Retinal pigment epithelial cell (primary cell): ENCODE data around the gene PCSK4.
A peak's percentile ranks its signal among the peaks of the same experiment; 100 is the strongest.
"Not testable (repeated sequence)": the region's sequence is repeated elsewhere in the genome, so short reads cannot be mapped to it uniquely, and the experiment has no call there.

ENCODE experiments used
- DNase-seq: peaks from one replicate; pipeline ENCODE4 v3.0.0-alpha.2; 2010; ENCODE audit warnings: low read depth
- H3K4me3 ChIP-seq: 2 replicates; pipeline ENCODE4 v1.5.1; 2011; ENCODE audit warnings: mild to moderate bottlenecking, low read length, control low read depth, moderate library complexity
- TF ChIP-seq, protein P1 (sequence below): conservative IDR thresholded peaks from 2 replicates; pipeline ENCODE4 v1.5.1; 2011; ENCODE audit warnings: low read depth, low read length, control low read depth, inconsistent platforms

PCSK4 gene

DNA sequence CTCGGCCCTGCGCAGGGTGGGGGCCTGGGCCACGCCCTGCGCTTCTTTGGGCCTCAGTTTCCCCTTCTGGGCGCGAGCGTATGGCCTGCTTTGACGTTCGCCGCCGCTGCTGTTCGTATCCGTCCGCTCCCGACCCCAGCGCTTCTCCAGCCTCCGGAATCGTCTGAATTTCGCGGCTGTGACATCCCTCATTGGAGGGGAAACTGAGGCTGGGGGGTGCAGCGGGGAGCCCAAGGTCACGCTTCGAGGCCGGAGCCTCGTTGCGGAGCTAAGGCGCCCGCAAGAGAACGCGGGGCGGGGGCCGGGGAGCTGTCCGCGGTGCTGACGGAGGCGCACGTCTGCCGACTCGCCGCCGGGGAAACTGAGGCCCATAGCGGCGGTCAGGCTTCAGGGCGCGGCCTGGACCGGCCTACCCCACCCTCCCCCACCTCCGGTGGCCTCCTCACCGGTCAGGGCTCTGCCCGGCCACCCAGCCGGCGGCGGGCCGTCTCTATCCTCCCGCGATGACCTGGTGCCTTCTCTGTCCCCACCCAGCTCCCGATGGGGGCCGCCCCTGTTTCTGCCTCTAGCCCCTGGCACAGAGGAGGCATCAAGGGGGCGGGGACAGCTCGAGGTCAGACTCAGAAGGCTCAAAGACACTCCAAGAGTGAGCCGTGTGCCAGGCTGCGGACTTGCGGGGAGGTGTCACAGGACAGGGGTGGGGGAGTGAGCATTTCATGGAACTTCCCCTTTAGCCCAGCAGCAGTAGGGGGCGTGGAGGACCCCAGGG, 43.3 kb downstream of the PCSK4 start:
- TF ChIP-seq, protein P1, sequence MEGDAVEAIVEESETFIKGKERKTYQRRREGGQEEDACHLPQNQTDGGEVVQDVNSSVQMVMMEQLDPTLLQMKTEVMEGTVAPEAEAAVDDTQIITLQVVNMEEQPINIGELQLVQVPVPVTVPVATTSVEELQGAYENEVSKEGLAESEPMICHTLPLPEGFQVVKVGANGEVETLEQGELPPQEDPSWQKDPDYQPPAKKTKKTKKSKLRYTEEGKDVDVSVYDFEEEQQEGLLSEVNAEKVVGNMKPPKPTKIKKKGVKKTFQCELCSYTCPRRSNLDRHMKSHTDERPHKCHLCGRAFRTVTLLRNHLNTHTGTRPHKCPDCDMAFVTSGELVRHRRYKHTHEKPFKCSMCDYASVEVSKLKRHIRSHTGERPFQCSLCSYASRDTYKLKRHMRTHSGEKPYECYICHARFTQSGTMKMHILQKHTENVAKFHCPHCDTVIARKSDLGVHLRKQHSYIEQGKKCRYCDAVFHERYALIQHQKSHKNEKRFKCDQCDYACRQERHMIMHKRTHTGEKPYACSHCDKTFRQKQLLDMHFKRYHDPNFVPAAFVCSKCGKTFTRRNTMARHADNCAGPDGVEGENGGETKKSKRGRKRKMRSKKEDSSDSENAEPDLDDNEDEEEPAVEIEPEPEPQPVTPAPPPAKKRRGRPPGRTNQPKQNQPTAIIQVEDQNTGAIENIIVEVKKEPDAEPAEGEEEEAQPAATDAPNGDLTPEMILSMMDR: no peak
- DNase-seq: no peak
- H3K4me3 ChIP-seq: no peak overlapping the region

DNA sequence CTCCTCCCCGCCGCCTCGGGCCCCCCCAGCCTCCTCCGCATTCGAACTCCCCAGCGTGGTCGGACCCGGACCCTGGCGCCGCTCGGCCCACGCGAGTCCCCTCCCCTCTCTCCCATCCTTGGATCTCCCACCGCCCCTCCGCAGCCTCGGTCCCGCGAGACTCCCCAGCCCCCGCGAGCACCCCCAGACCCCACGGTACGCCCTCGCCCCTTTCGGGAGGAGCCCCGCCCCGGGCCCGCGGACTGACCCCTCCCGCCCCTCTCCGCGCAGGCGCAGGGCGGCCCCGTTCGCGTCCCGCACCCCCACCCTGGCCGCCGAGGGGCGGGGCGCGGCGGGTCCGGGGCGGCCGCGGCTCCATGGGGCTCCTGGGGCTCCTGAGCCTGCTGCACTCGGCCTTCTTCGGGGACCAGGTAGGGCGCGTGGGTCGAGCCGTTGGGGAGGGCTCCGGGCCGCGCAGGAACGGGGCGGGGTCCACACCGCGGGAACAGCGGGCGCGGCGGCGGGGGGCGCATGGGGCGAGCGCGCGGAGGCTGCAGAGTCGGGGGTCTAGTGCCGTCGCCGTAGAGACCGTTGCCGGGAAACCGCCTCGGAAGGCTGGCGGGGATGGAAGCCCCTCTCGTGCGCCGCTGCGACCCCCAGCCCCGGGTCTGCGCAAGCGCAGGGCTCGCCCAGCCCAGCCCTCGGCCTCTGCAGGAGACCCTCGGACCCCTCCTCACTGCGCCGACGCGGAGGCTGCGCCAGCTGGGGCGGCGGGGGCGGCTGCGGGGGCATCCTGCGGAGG, 44.0 kb downstream of the PCSK4 start:
- no peak for DNase-seq
- TF ChIP-seq, protein P1: no peak
- peak overlapping the region; percentile 24 for H3K4me3 ChIP-seq

DNA sequence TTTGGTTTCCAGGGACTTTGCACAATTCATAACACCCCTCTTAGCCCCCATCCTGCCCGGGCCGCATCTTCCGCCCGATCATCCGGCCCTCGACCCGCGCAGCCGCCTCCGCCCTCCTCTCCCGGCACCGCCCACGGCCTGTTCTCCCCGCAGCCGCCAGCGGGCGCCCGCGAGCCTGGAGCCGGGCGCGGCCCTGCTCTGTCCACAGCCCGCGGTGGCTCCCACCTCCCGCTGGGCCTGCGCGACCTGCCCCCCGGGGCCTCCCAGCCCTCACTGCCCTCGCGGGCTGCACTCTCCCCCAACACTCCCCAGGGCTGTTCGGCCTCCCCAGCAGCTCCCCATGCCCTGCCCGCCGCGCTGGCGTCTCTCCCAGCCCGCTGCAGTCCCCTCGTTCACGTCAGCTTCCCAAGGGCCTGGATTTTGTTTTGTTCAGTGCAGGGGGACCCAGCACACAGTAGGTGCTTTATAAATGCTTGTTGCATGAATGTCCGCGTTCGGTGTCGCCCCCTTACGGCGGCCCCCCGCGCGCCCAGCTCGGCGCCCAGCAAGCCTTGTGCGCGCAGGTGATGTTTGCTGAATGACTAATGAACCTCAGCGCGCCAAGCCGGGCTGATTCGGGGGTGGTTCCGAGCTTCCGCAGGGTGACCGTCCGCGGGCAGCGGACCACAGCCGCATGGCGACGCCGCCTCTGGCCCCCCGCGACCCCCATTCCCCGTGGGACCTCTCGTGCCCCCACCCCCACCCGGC, 44.8 kb downstream of the PCSK4 start:
- H3K4me3 ChIP-seq: peak overlapping the region; percentile 41
- no peak for DNase-seq

GRCh38 chr19:1441677-1442438, 48.3 kb downstream of the PCSK4 start:
- H3K4me3 ChIP-seq: no peak overlapping the region
- no peak for DNase-seq
- TF ChIP-seq, protein P1: no peak

More for the DNA sequence above, 44.8 kb downstream of the PCSK4 start:
- TF ChIP-seq, protein P1: peak; percentile 67

GRCh38 chr19:1441022-1441426, 49.1 kb downstream of the PCSK4 start:
- TF ChIP-seq, protein P1: no peak
- no peak overlapping the region for H3K4me3 ChIP-seq
- no peak for DNase-seq

- no peak overlapping the region for H3K4me3 ChIP-seq
- DNase-seq: no peak
- TF ChIP-seq, protein P1: no peak
These were observed 49.7 kb downstream of the PCSK4 start for GRCh38 chr19:1440418-1440801.

DNA sequence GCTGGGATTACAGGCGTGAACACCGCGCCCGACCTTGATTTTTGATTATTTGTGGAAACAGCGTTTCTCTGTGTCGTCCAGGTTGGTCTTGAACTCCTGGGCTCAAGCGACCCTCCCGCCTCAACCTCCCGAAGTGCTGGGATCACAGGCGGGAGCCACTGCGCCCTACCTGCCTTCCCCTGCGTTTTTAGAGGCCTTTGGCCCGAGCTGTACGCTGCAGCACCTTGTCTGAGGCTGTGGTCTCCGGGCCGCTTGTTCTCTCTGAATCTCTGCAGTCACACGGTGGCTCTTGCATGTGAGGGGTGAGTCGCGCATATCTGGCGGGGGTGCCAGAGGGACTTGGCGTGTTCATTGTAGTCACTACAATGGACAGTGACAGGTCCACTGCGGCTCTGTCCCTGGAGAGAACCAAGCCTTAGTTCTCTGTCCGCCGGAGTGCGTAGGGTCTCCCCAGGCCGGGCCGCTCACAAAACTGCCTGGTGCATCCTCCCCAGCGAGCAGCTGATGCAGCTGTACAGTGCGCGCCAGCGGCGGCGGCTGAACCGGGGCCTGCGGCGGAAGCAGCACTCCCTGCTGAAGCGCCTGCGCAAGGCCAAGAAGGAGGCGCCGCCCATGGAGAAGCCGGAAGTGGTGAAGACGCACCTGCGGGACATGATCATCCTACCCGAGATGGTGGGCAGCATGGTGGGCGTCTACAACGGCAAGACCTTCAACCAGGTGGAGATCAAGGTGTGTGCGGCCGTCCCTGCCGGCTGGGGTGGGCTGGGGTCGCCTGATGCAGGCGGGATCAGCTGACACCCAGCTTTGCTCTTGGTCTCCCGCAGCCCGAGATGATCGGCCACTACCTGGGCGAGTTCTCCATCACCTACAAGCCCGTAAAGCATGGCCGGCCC, 50.4 kb downstream of the PCSK4 start:
- DNase-seq: not testable (repeated sequence)
- peak overlapping the region; percentile 76 for H3K4me3 ChIP-seq
